Tibial artery (tissue), 4 donors: Measurements from ENCODE around the gene RPP14.
"Not testable (repeated sequence)": the region's sequence is repeated elsewhere in the genome, so short reads cannot be mapped to it uniquely, and the experiment has no call there.

Experiments
- DNase-seq, 2 donors: peaks; one replicate each; pipeline ENCODE4 v3.0.0-alpha.2; 2019
- H3K27ac ChIP-seq, 2 donors: fragments of 200-600 bp; sonication (generic) in 1 of 2; 1 replicate in 1 of 2; 2 replicates in 1 of 2; pipeline ENCODE4 v1.5.1; 2018 to 2019; ENCODE audit warnings: mild to moderate bottlenecking in 1 of 2
- H3K27me3 ChIP-seq, 2 donors: fragments of 200-600 bp; sonication (generic) in 1 of 2; one replicate each; pipeline versions ENCODE4 v1.5.1 to v1.6.0; 2016 to 2019
- H3K36me3 ChIP-seq, 3 donors: fragments of 200-600 bp; sonication (generic) in 2 of 3; one replicate each; pipeline ENCODE4 v1.5.1; 2016 to 2019; ENCODE audit warnings: mild to moderate bottlenecking in 2 of 3
- H3K4me1 ChIP-seq, 4 donors: fragments of 200-600 bp; sonication (generic) in 2 of 4; 1 replicate in 3 of 4; 2 replicates in 1 of 4; pipeline ENCODE4 v1.5.1; 2016 to 2019
- H3K4me3 ChIP-seq, 2 donors: fragments of 200-600 bp; sonication (generic) in 1 of 2; 1 replicate in 1 of 2; 2 replicates in 1 of 2; pipeline ENCODE4 v1.5.1; 2018 to 2019; ENCODE audit warnings: mild to moderate bottlenecking in 2 of 2
- H3K9me3 ChIP-seq, 3 donors: fragments of 200-600 bp; sonication (generic) in 1 of 3; one replicate each; pipeline ENCODE4 v1.5.1; 2016 to 2019
- CTCF ChIP-seq, 2 experiments: fragments of 200-600 bp in 1 of 2; fragments of 450-650 bp in 1 of 2; IDR thresholded peaks; one replicate each; pipeline ENCODE4 v1.5.1; 2017 to 2019; ENCODE audit warnings: antibody characterized with exemption in 2 of 2, mild to moderate bottlenecking in 1 of 2, moderate library complexity in 1 of 2
- intact Hi-C: fragments of 100-400 bp; cut with DNase I; formaldehyde crosslinking; loops from one replicate; pipeline ENCODE4 v1.15.0; 2023; ENCODE audit warnings: low total_unique reads

RPP14 gene

GRCh38 chr3:58288011-58288728, 17.9 kb upstream of the RPP14 start:
- Histone ChIP-seq H3K9me3 (no peaks in the 10 kb centered on the region), H3K27me3 (no peaks in the 10 kb centered on the region), H3K27ac (no peak overlapping the region), H3K36me3 (peaks cover 0 to 33% (median 28%) of the 10 kb centered on the region in 3 donors), H3K4me1 (no peaks in the 10 kb centered on the region), H3K4me3 (no peak overlapping the region)
- no peak for TF ChIP-seq CTCF (IDR thresholded peaks at IDR 0.05)
- intact Hi-C loops = no loop called here
- no peak for DNase-seq

- H3K4me3 ChIP-seq, intact Hi-C loops, H3K27me3 ChIP-seq, DNase-seq, H3K4me1 ChIP-seq, H3K27ac ChIP-seq, H3K9me3 ChIP-seq: not testable (repeated sequence)
- H3K36me3 ChIP-seq = peaks cover 0 to 39% (median 28%) of the 10 kb centered on the region in 3 donors
Observed at GRCh38 chr3:58288964-58289613, 17.0 kb upstream of the RPP14 start.

- DNase-seq, intact Hi-C loops, H3K4me3 ChIP-seq, H3K27me3 ChIP-seq, H3K9me3 ChIP-seq, H3K4me1 ChIP-seq, H3K27ac ChIP-seq: not testable (repeated sequence)
- H3K36me3 ChIP-seq = peaks cover 0 to 27% (median 22%) of the 10 kb centered on the region in 3 donors
Observed at GRCh38 chr3:58290446-58290845, 15.6 kb upstream of the RPP14 start.

GRCh38 chr3:58291671-58292338, 14.2 kb upstream of the RPP14 start:
- Histone ChIP-seq H3K4me1 (no peaks in the 10 kb centered on the region), H3K4me3 (no peak overlapping the region), H3K36me3 (peaks cover 0 to 24% (median 10%) of the 10 kb centered on the region in 3 donors), H3K27me3 (no peaks in the 10 kb centered on the region), H3K9me3 (no peaks in the 10 kb centered on the region), H3K27ac (no peak overlapping the region)
- no peak for TF ChIP-seq CTCF (IDR thresholded peaks at IDR 0.05)
- intact Hi-C loops = no loop called here
- DNase-seq = no peak

GRCh38 chr3:58292866-58293265, 13.2 kb upstream of the RPP14 start:
- TF ChIP-seq CTCF (IDR thresholded peaks at IDR 0.05) = no peak
- no peak overlapping the region for H3K27ac ChIP-seq
- no peak overlapping the region for H3K4me3 ChIP-seq
- H3K9me3 ChIP-seq = no peaks in the 10 kb centered on the region
- H3K36me3 ChIP-seq = peaks cover 0 to 15% (median 4%) of the 10 kb centered on the region in 3 donors
- H3K4me1 ChIP-seq = no peaks in the 10 kb centered on the region
- peaks cover 0 to 2% of the 10 kb centered on the region in 2 donors for H3K27me3 ChIP-seq
- DNase-seq = no peak
- intact Hi-C loops = no loop called here

- H3K27ac ChIP-seq = no peak overlapping the region
- TF ChIP-seq CTCF (IDR thresholded peaks at IDR 0.05) = no peak
- no peaks in the 10 kb centered on the region for H3K4me1 ChIP-seq
- peaks cover 0 to 9% of the 10 kb centered on the region in 2 donors for H3K27me3 ChIP-seq
- H3K4me3 ChIP-seq = no peak overlapping the region
- DNase-seq = no peak
- H3K9me3 ChIP-seq = no peaks in the 10 kb centered on the region
- intact Hi-C loops = no loop called here
- H3K36me3 ChIP-seq = peaks cover 0 to 12% (median 0%) of the 10 kb centered on the region in 3 donors
Observed at GRCh38 chr3:58293516-58293915, 12.5 kb upstream of the RPP14 start.
